Osteoblast (primary cell): Measurements from ENCODE around the gene STX16. TPM values are rescaled to one million over a fixed set of nuclear protein-coding genes. Genes with fewer than 3 reads are reported as not detected.

Experiments used
- DNase-seq: peaks from one replicate; pipeline ENCODE4 v3.0.0; 2011; ENCODE audit warnings: low spot score, mixed read lengths; ENCODE audit not compliant: insufficient read length; ENCODE audit errors: missing footprints
- H2AFZ ChIP-seq: 2 replicates; pipeline ENCODE4 v1.6.0; 2011; ENCODE audit warnings: mild to moderate bottlenecking, low read length
- H3K27ac ChIP-seq: 2 replicates; pipeline ENCODE4 v1.5.1; 2011; ENCODE audit warnings: mild to moderate bottlenecking, low read depth, low read length, moderate library complexity
- H3K27me3 ChIP-seq: 2 replicates; pipeline ENCODE4 v1.6.0; 2012; ENCODE audit warnings: mild to moderate bottlenecking, control low read depth, inconsistent platforms, low read length, moderate library complexity; ENCODE audit not compliant: insufficient read depth
- H3K36me3 ChIP-seq: 2 replicates; pipeline ENCODE4 v1.5.1; 2011; ENCODE audit warnings: mild to moderate bottlenecking, low read length, control low read depth, moderate library complexity; ENCODE audit not compliant: insufficient read depth
- H3K4me1 ChIP-seq: 2 replicates; pipeline ENCODE4 v1.5.1; 2011; ENCODE audit warnings: mild to moderate bottlenecking, low read length, control low read depth, moderate library complexity; ENCODE audit not compliant: insufficient read depth
- H3K4me2 ChIP-seq: 2 replicates; pipeline ENCODE4 v1.6.0; 2011; ENCODE audit warnings: mild to moderate bottlenecking, low read length; ENCODE audit not compliant: insufficient read depth
- H3K4me3 ChIP-seq: fragments of 200-600 bp; sonication (generic); 3 replicates; pipeline ENCODE4 v1.5.1; 2012; ENCODE audit warnings: mild to moderate bottlenecking, low read length, inconsistent platforms; ENCODE audit not compliant: insufficient read depth
- H3K79me2 ChIP-seq: 2 replicates; pipeline ENCODE4 v1.6.0; 2012; ENCODE audit warnings: mild to moderate bottlenecking, low read length, control low read depth, inconsistent platforms; ENCODE audit not compliant: insufficient read depth
- H3K9me3 ChIP-seq: 2 replicates; pipeline ENCODE4 v1.5.1; 2011; ENCODE audit warnings: low read depth, low read length, control low read depth
- H4K20me1 ChIP-seq: 2 replicates; pipeline ENCODE4 v1.6.0; 2012; ENCODE audit warnings: mild to moderate bottlenecking, low read length, control low read depth; ENCODE audit not compliant: insufficient read depth
- total RNA-seq: library from RNA; depleted of rRNA; stranded (reverse); fragments of >200 nt; gene quantifications from 2 replicates; pipeline ENCODE4 v1.2.3, GENCODE V29; 2012
- TF ChIP-seq, protein P1 (sequence below): IDR thresholded peaks from 2 replicates; pipeline ENCODE4 v1.5.1; 2011; ENCODE audit warnings: mild to moderate bottlenecking, low read depth, low read length, moderate library complexity; ENCODE audit errors: extremely low read depth

The STX16 gene
- total RNA-seq, 1 donor = 28.6 TPM

- H3K4me2 ChIP-seq = no peak overlapping the region
- TF ChIP-seq, protein P1, sequence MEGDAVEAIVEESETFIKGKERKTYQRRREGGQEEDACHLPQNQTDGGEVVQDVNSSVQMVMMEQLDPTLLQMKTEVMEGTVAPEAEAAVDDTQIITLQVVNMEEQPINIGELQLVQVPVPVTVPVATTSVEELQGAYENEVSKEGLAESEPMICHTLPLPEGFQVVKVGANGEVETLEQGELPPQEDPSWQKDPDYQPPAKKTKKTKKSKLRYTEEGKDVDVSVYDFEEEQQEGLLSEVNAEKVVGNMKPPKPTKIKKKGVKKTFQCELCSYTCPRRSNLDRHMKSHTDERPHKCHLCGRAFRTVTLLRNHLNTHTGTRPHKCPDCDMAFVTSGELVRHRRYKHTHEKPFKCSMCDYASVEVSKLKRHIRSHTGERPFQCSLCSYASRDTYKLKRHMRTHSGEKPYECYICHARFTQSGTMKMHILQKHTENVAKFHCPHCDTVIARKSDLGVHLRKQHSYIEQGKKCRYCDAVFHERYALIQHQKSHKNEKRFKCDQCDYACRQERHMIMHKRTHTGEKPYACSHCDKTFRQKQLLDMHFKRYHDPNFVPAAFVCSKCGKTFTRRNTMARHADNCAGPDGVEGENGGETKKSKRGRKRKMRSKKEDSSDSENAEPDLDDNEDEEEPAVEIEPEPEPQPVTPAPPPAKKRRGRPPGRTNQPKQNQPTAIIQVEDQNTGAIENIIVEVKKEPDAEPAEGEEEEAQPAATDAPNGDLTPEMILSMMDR = no peak
- no peak overlapping the region for H2AFZ ChIP-seq
- H3K27me3 ChIP-seq = peaks cover 26% of the 10 kb centered on the region
- DNase-seq = no peak
- H3K9me3 ChIP-seq = no peaks in the 10 kb centered on the region
- H3K4me1 ChIP-seq = no peaks in the 10 kb centered on the region
- no peak overlapping the region for H3K4me3 ChIP-seq
- no peak overlapping the region for H3K27ac ChIP-seq
- no peaks in the 10 kb centered on the region for H4K20me1 ChIP-seq
- H3K79me2 ChIP-seq = no peaks in the 10 kb centered on the region
- no peaks in the 10 kb centered on the region for H3K36me3 ChIP-seq
Measured at GRCh38 chr20:58718121-58718563, 67.1 kb downstream of the STX16 start.

GRCh38 chr20:58718729-58719128, 67.6 kb downstream of the STX16 start:
- Histone ChIP-seq H2AFZ (no peak overlapping the region), H4K20me1 (no peaks in the 10 kb centered on the region), H3K9me3 (no peaks in the 10 kb centered on the region), H3K27me3 (peaks cover 32% of the 10 kb centered on the region), H3K36me3 (no peaks in the 10 kb centered on the region), H3K4me2 (no peak overlapping the region), H3K4me3 (no peak overlapping the region), H3K79me2 (no peaks in the 10 kb centered on the region), H3K27ac (no peak overlapping the region), H3K4me1 (no peaks in the 10 kb centered on the region)
- DNase-seq = peak; percentile 58
- TF ChIP-seq, protein P1 = no peak

- TF ChIP-seq, protein P1 = no peak
- no peaks in the 10 kb centered on the region for H3K9me3 ChIP-seq
- H3K27ac ChIP-seq = no peak overlapping the region
- no peaks in the 10 kb centered on the region for H3K79me2 ChIP-seq
- no peak overlapping the region for H3K4me3 ChIP-seq
- no peaks in the 10 kb centered on the region for H4K20me1 ChIP-seq
- peak; percentile 44 for DNase-seq
- no peaks in the 10 kb centered on the region for H3K36me3 ChIP-seq
- H3K27me3 ChIP-seq = peaks cover 32% of the 10 kb centered on the region
- H3K4me2 ChIP-seq = no peak overlapping the region
- H2AFZ ChIP-seq = no peak overlapping the region
- H3K4me1 ChIP-seq = no peaks in the 10 kb centered on the region
Measured at GRCh38 chr20:58719258-58719657, 68.2 kb downstream of the STX16 start.

DNA sequence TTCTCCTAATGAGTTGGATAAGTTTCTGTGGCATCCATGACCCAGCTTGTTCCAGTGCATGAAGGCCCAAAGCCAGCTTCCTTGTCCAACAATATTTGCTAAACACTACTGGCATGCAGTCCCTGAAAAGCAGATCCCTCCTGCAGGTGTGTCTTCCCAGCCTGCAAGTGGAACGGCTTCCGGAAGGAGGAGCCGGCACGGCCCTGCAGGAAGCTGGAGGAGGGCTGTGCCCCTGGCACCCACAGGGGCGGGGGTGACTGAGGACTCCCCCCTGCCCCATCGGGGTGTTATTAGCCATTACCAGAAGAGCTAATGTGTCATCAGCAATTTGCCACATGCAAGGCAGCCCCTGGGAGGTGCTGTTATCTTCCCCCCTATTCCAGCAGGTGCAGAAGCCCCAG, 68.9 kb downstream of the STX16 start:
- Histone ChIP-seq H3K79me2 (no peaks in the 10 kb centered on the region), H2AFZ (no peak overlapping the region), H3K27me3 (peaks cover 32% of the 10 kb centered on the region), H3K27ac (no peak overlapping the region), H3K4me2 (no peak overlapping the region), H3K36me3 (no peaks in the 10 kb centered on the region), H3K9me3 (no peaks in the 10 kb centered on the region), H4K20me1 (no peaks in the 10 kb centered on the region), H3K4me1 (no peaks in the 10 kb centered on the region), H3K4me3 (no peak overlapping the region)
- TF ChIP-seq, protein P1 = no peak
- no peak for DNase-seq
